Measurements from ENCODE around the gene FMC1. TPM values are rescaled to one million over a fixed set of nuclear protein-coding genes. Genes with fewer than 3 reads are reported as not detected.

The FMC1 gene
- total RNA-seq, 2 donors from 2014 or later = 7.9 to 11.4 TPM

GRCh38 chr7:139360210-139360947, 19.2 kb downstream of the FMC1 start:
- Histone ChIP-seq H3K36me3 (no peaks in the 10 kb centered on the region), H3K4me1 (ENCODE audit: control insufficient read depth in 1 of 2, low read depth in 2 of 2) (peaks cover 31% of the 10 kb centered on the region in 2 donors), H3K27ac (peak overlapping the region; percentile 91 to 100), H3K9me3 (no peaks in the 10 kb centered on the region), H3K27me3 (replicated peaks; ENCODE audit: insufficient read depth) (no peaks in the 10 kb centered on the region), H3K4me3 (peak overlapping the region; percentile 99)
- no peak for TF ChIP-seq CTCF (IDR thresholded peaks at IDR 0.05)
- DNase-seq (ENCODE audit: low spot score) (peak; percentile 91), ATAC-seq (ENCODE audit: insufficient number of reproducible peaks, low FRiP score, low read depth) (peak; percentile 68)

GRCh38 chr7:139360948-139361307, 19.8 kb downstream of the FMC1 start:
- ATAC-seq (ENCODE audit: insufficient number of reproducible peaks, low FRiP score, low read depth) = no peak
- no peak for TF ChIP-seq CTCF (IDR thresholded peaks at IDR 0.05)
- Histone ChIP-seq H3K9me3 (no peaks in the 10 kb centered on the region), H3K27ac (peak overlapping the region; percentile 91 to 100), H3K4me3 (peak overlapping the region; percentile 99), H3K27me3 (replicated peaks; ENCODE audit: insufficient read depth) (no peaks in the 10 kb centered on the region), H3K4me1 (ENCODE audit: control insufficient read depth in 1 of 2, low read depth in 2 of 2) (peaks cover 31 to 36% of the 10 kb centered on the region in 2 donors), H3K36me3 (no peaks in the 10 kb centered on the region)
- DNase-seq (ENCODE audit: low spot score) = no peak

- no peaks in the 10 kb centered on the region for H3K9me3 ChIP-seq
- no peak for ATAC-seq (ENCODE audit: insufficient number of reproducible peaks, low FRiP score, low read depth)
- peak overlapping the region in 1 of 2 donors; percentile 91 for H3K27ac ChIP-seq
- H3K36me3 ChIP-seq = no peaks in the 10 kb centered on the region
- no peaks in the 10 kb centered on the region for H3K27me3 ChIP-seq (replicated peaks; ENCODE audit: insufficient read depth)
- peak overlapping the region; percentile 99 for H3K4me3 ChIP-seq
- TF ChIP-seq CTCF (IDR thresholded peaks at IDR 0.05) = no peak
- no peak for DNase-seq (ENCODE audit: low spot score)
- peaks cover 31 to 39% of the 10 kb centered on the region in 2 donors for H3K4me1 ChIP-seq (ENCODE audit: control insufficient read depth in 1 of 2, low read depth in 2 of 2)
Observed at GRCh38 chr7:139361523-139361922, 20.4 kb downstream of the FMC1 start.

GRCh38 chr7:139362302-139362701, 21.2 kb downstream of the FMC1 start:
- no peak for DNase-seq (ENCODE audit: low spot score)
- TF ChIP-seq CTCF (IDR thresholded peaks at IDR 0.05) = no peak
- ATAC-seq (ENCODE audit: insufficient number of reproducible peaks, low FRiP score, low read depth) = no peak
- Histone ChIP-seq H3K36me3 (no peaks in the 10 kb centered on the region), H3K4me3 (no peak overlapping the region), H3K27me3 (replicated peaks; ENCODE audit: insufficient read depth) (no peaks in the 10 kb centered on the region), H3K4me1 (ENCODE audit: control insufficient read depth in 1 of 2, low read depth in 2 of 2) (peaks cover 31 to 39% of the 10 kb centered on the region in 2 donors), H3K27ac (no peak overlapping the region), H3K9me3 (no peaks in the 10 kb centered on the region)

- Histone ChIP-seq H3K27ac (no peak overlapping the region), H3K4me1 (ENCODE audit: control insufficient read depth in 1 of 2, low read depth in 2 of 2) (peaks cover 36 to 43% of the 10 kb centered on the region in 2 donors), H3K27me3 (replicated peaks; ENCODE audit: insufficient read depth) (no peaks in the 10 kb centered on the region), H3K36me3 (no peaks in the 10 kb centered on the region), H3K9me3 (no peaks in the 10 kb centered on the region), H3K4me3 (no peak overlapping the region)
- TF ChIP-seq CTCF (IDR thresholded peaks at IDR 0.05) = no peak
- no peak for ATAC-seq (ENCODE audit: insufficient number of reproducible peaks, low FRiP score, low read depth)
- DNase-seq (ENCODE audit: low spot score) = no peak
Observed at GRCh38 chr7:139362981-139363380, 21.8 kb downstream of the FMC1 start.

Data from thoracic aorta (tissue), 2 donors.